Peyer's patch (tissue), 4 donors: ENCODE results near the gene HNRNPM. TPM values are rescaled to one million over a fixed set of nuclear protein-coding genes. Genes with fewer than 3 reads are reported as not detected.

ENCODE experiments used
- DNase-seq, 3 donors: peaks; one replicate each; pipeline ENCODE4 v3.0.0-alpha.2; 2017 to 2019
- H3K27ac ChIP-seq, 4 donors: fragments of 200-600 bp; sonication (generic); one replicate each; pipeline ENCODE4 v1.5.1; 2016 to 2019
- H3K27me3 ChIP-seq, 2 donors: fragments of 200-600 bp; sonication (generic); one replicate each; pipeline ENCODE4 v1.5.1; 2019
- H3K36me3 ChIP-seq, 3 donors: fragments of 200-600 bp; sonication (generic); one replicate each; pipeline ENCODE4 v1.5.1; 2016 to 2019
- H3K4me1 ChIP-seq, 4 donors: fragments of 200-600 bp; sonication (generic); one replicate each; pipeline ENCODE4 v1.5.1; 2016 to 2019
- H3K4me3 ChIP-seq, 4 donors: fragments of 200-600 bp; sonication (generic); 1 replicate in 3 of 4; 2 replicates in 1 of 4; pipeline ENCODE4 v1.5.1; 2016 to 2019; ENCODE audit warnings: mild to moderate bottlenecking in 1 of 4
- H3K9me3 ChIP-seq, 4 donors: fragments of 200-600 bp; sonication (generic); one replicate each; pipeline ENCODE4 v1.5.1; 2016 to 2019; ENCODE audit warnings: mild to moderate bottlenecking in 1 of 4
- POLR2A ChIP-seq, 2 donors: fragments of 450-650 bp; IDR thresholded peaks; one replicate each; pipeline ENCODE4 v1.5.1; 2017; ENCODE audit warnings: antibody characterized with exemption in 2 of 2, mild to moderate bottlenecking in 2 of 2, moderate library complexity in 2 of 2
- total RNA-seq, 4 donors: library from RNA; depleted of rRNA; stranded (reverse); fragments of >200 nt; gene quantifications; one replicate each; pipeline ENCODE4 v1.1.0, GENCODE V29; 2016
- TF ChIP-seq, protein P1 (sequence below), 6 experiments: fragments of 450-650 bp in 4 of 6; fragments of 200-600 bp in 2 of 6; sonication (generic) in 1 of 6; IDR thresholded peaks; one replicate each; pipeline ENCODE4 v1.5.1; 2017 to 2019; ENCODE audit warnings: antibody characterized with exemption in 6 of 6, mild to moderate bottlenecking in 3 of 6, moderate library complexity in 1 of 6

The HNRNPM gene
- total RNA-seq, 4 donors from 2014 or later = 108 to 128 (median 116) TPM

DNA sequence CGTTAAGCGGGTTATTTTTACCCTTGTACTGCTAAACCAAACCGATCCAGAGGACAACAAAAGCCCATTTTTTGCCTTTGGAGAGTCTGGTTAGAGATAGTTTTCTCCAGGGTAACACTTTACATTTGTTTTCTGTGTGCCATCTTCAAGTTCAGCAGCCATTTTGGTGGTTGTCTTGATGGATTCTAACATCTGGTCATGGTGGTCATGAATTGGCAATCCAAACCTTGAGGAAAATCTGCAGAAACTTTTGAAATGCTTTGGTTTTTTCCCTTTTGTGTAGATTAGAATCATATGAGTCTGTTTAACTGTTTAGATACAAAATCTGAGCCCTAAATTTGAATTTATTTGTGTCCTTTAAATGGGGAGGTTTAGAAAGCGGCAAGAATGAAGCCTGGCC, 16.6 kb downstream of the HNRNPM start:
- no peak for DNase-seq
- H3K27ac ChIP-seq = no peak overlapping the region
- no peak overlapping the region for H3K4me3 ChIP-seq
- no peaks in the 10 kb centered on the region for H3K27me3 ChIP-seq
- peaks cover 0 to 46% (median 0%) of the 10 kb centered on the region in 3 donors for H3K36me3 ChIP-seq
- TF ChIP-seq, protein P1, sequence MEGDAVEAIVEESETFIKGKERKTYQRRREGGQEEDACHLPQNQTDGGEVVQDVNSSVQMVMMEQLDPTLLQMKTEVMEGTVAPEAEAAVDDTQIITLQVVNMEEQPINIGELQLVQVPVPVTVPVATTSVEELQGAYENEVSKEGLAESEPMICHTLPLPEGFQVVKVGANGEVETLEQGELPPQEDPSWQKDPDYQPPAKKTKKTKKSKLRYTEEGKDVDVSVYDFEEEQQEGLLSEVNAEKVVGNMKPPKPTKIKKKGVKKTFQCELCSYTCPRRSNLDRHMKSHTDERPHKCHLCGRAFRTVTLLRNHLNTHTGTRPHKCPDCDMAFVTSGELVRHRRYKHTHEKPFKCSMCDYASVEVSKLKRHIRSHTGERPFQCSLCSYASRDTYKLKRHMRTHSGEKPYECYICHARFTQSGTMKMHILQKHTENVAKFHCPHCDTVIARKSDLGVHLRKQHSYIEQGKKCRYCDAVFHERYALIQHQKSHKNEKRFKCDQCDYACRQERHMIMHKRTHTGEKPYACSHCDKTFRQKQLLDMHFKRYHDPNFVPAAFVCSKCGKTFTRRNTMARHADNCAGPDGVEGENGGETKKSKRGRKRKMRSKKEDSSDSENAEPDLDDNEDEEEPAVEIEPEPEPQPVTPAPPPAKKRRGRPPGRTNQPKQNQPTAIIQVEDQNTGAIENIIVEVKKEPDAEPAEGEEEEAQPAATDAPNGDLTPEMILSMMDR (IDR thresholded peaks at IDR 0.05) = no peak
- H3K9me3 ChIP-seq = no peaks in the 10 kb centered on the region
- peaks cover 0 to 44% (median 11%) of the 10 kb centered on the region in 4 donors for H3K4me1 ChIP-seq

DNA sequence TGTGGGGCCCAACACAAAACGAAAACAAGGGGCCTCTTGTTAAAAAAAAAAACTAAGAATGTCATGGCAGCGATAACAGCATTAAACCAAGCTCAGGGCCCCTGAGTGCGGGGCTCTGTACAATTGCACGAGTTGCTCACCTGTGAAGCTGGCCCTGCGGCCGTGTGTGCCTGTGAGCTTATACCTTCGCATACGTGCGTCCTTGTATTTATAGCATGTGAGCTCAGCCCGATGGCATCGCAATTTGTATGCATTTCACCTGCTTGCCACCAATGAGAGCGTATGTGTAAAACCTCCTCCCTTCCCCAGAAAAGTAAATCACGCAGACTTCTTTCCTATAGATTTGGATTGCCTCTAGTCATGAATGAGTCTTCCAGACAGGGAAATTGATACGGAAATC, 17.1 kb downstream of the HNRNPM start:
- DNase-seq = peak in 2 of 3 donors; percentile 19 to 39
- Histone ChIP-seq H3K27me3 (no peaks in the 10 kb centered on the region), H3K4me3 (no peak overlapping the region), H3K36me3 (peaks cover 0 to 46% (median 0%) of the 10 kb centered on the region in 3 donors), H3K4me1 (peaks cover 0 to 38% (median 11%) of the 10 kb centered on the region in 4 donors), H3K27ac (no peak overlapping the region), H3K9me3 (no peaks in the 10 kb centered on the region)
- TF ChIP-seq, protein P1 (IDR thresholded peaks at IDR 0.05) = no peak
- no peak for TF ChIP-seq POLR2A (IDR thresholded peaks at IDR 0.05)

DNA sequence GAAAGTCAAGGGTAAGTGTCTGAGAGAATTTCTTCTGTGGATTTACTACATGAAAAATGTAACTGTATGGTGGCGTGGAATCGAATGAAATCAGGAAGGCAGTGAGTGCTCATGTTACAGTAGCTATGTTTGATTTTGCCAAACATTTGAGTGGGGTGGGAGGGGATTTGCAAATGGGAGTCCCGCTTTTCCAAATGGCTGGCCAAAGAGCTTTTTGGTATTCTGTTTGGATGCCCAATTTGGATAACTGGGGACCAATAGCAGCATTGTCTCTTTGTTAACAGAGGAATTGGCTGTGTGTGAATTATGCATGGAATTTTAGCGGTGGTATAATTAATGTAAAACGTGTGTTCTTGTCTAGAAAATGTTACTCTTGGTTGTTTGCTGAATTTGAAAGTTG, 17.8 kb downstream of the HNRNPM start:
- no peak for TF ChIP-seq POLR2A (IDR thresholded peaks at IDR 0.05)
- TF ChIP-seq, protein P1 (IDR thresholded peaks at IDR 0.05) = no peak
- Histone ChIP-seq H3K4me1 (peaks cover 0 to 34% (median 11%) of the 10 kb centered on the region in 4 donors), H3K9me3 (no peaks in the 10 kb centered on the region), H3K4me3 (no peak overlapping the region), H3K36me3 (peaks cover 0 to 48% (median 0%) of the 10 kb centered on the region in 3 donors), H3K27me3 (no peaks in the 10 kb centered on the region), H3K27ac (no peak overlapping the region)
- no peak for DNase-seq

DNA sequence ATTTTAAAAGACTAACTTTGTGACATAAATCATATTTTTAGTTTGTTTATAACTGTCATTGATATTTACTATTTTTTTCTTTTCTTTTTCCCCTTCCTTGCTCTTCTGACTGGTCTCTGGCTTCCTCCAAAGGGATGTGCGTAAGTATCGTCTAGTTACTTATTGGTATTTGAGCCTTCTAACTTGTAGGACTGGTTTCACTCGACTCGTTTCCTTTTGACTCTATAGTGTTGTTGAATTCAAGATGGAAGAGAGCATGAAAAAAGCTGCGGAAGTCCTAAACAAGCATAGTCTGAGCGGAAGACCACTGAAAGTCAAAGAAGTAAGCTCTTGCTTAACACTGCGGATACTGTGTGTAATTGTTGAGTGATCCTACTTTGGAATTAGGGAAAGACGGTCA, 18.6 kb downstream of the HNRNPM start:
- H3K27me3 ChIP-seq = no peaks in the 10 kb centered on the region
- DNase-seq = no peak
- H3K4me1 ChIP-seq = peaks cover 0 to 26% (median 11%) of the 10 kb centered on the region in 4 donors
- TF ChIP-seq POLR2A (IDR thresholded peaks at IDR 0.05) = no peak
- TF ChIP-seq, protein P1 (IDR thresholded peaks at IDR 0.05) = no peak
- H3K27ac ChIP-seq = no peak overlapping the region
- no peak overlapping the region for H3K4me3 ChIP-seq
- H3K36me3 ChIP-seq = peaks cover 0 to 56% (median 0%) of the 10 kb centered on the region in 3 donors
- no peaks in the 10 kb centered on the region for H3K9me3 ChIP-seq

DNA sequence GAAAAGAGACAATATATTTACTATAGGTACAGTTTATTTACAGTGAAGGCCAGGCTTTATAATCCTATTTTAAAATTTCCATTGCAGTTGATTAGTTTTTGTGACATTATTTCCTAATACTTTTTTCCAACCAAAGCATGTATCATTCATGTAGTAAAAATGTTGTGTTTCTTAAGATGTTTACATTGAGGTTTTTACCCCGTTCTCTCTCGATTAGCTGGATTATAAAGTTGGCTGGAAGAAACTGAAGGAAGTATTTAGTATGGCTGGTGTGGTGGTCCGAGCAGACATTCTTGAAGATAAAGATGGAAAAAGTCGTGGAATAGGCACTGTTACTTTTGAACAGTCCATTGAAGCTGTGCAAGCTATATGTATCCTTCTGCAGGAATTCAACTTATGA, 21.2 kb downstream of the HNRNPM start:
- H3K36me3 ChIP-seq = peaks cover 0 to 83% (median 0%) of the 10 kb centered on the region in 3 donors
- TF ChIP-seq POLR2A (IDR thresholded peaks at IDR 0.05) = no peak
- TF ChIP-seq, protein P1 (IDR thresholded peaks at IDR 0.05) = no peak
- no peak overlapping the region for H3K27ac ChIP-seq
- no peaks in the 10 kb centered on the region for H3K9me3 ChIP-seq
- no peak for DNase-seq
- no peaks in the 10 kb centered on the region for H3K27me3 ChIP-seq
- H3K4me3 ChIP-seq = no peak overlapping the region
- H3K4me1 ChIP-seq = no peaks in the 10 kb centered on the region

DNA sequence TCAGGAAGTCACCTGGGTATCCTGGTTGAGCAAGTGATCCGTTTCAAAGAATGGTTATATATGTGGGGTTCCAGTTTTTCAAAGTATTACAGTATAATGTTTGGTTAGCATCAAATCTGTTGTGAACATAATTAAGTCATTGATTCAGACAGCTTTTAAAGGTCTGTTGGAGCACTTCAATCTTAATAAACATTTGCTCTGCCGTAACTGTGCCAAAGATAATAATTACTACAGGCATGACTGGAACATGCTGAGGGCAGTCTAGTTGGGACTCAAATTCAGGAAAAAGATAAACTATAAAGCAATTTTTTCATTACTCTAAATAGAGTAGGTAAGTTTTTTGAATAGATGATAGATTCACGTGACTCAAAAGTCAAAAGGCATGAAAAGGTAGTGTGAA, 23.3 kb downstream of the HNRNPM start:
- Histone ChIP-seq H3K27ac (no peak overlapping the region), H3K9me3 (no peaks in the 10 kb centered on the region), H3K27me3 (no peaks in the 10 kb centered on the region), H3K36me3 (peaks cover 0 to 100% (median 0%) of the 10 kb centered on the region in 3 donors), H3K4me3 (no peak overlapping the region), H3K4me1 (peaks cover 0 to 2% (median 0%) of the 10 kb centered on the region in 4 donors)
- no peak for DNase-seq
- no peak for TF ChIP-seq POLR2A (IDR thresholded peaks at IDR 0.05)
- TF ChIP-seq, protein P1 (IDR thresholded peaks at IDR 0.05) = no peak
